ENCODE data around the gene NT5DC1. TPM values are rescaled to one million over a fixed set of nuclear protein-coding genes. Genes with fewer than 3 reads are reported as not detected.

NT5DC1 gene
- total RNA-seq, 2 experiments from 2014 or later = 39.4 to 42.4 TPM

GRCh38 chr6:116168148-116168547 is 67.5 kb downstream of the NT5DC1 start:
- Mint-ChIP-seq H3K27ac (no peak overlapping the region), H3K4me3 (no peak overlapping the region), H3K9me3 (ENCODE audit: low read depth) (peaks cover 17% of the 10 kb centered on the region), H3K4me1 (no peaks in the 10 kb centered on the region), H3K36me3 (ENCODE audit: low read depth) (peaks cover 35% of the 10 kb centered on the region), H3K27me3 (no peaks in the 10 kb centered on the region)
- DNase-seq (no peak), ATAC-seq (no peak)
- intact Hi-C loops (cut with DNase I, micrococcal nuclease) = no loop called here
- CTCF ChIA-PET = interaction anchor here (1.6 kb wide), 1 partner anchor 9 kb away, joined by 5 read pairs; no protein-coding TSS in a partner anchor
- POLR2A ChIA-PET = no interaction called here

GRCh38 chr6:116169880-116170279 is 69.2 kb downstream of the NT5DC1 start:
- Mint-ChIP-seq H3K27me3 (no peaks in the 10 kb centered on the region), H3K27ac (no peak overlapping the region), H3K4me1 (no peaks in the 10 kb centered on the region), H3K9me3 (ENCODE audit: low read depth) (peaks cover 7% of the 10 kb centered on the region), H3K36me3 (ENCODE audit: low read depth) (peaks cover 44% of the 10 kb centered on the region), H3K4me3 (no peak overlapping the region)
- DNase-seq (no peak), ATAC-seq (no peak)
- ChIA-PET POLR2A (no interaction called here), CTCF (interaction anchor here (1.5 kb wide), 1 partner anchor 12 kb away, joined by 5 read pairs; no protein-coding TSS in a partner anchor)
- intact Hi-C loops (cut with DNase I, micrococcal nuclease) = no loop called here

- DNase-seq (no peak), ATAC-seq (no peak)
- Mint-ChIP-seq H3K9me3 (ENCODE audit: low read depth) (peaks cover 8% of the 10 kb centered on the region), H3K4me1 (no peaks in the 10 kb centered on the region), H3K36me3 (ENCODE audit: low read depth) (peaks cover 44% of the 10 kb centered on the region), H3K27me3 (no peaks in the 10 kb centered on the region), H3K4me3 (no peak overlapping the region), H3K27ac (no peak overlapping the region)
- CTCF ChIA-PET = no interaction called here
- intact Hi-C loops (cut with DNase I, micrococcal nuclease) = no loop called here
- POLR2A ChIA-PET = no interaction called here
These were observed 69.9 kb downstream of the NT5DC1 start for GRCh38 chr6:116170358-116171057.

- H3K4me3 Mint-ChIP-seq = no peak overlapping the region
- H3K36me3 Mint-ChIP-seq (ENCODE audit: low read depth) = peaks cover 36% of the 10 kb centered on the region
- intact Hi-C loops (cut with DNase I, micrococcal nuclease) = no loop called here
- H3K9me3 Mint-ChIP-seq (ENCODE audit: low read depth) = peaks cover 10% of the 10 kb centered on the region
- no peaks in the 10 kb centered on the region for H3K4me1 Mint-ChIP-seq
- CTCF ChIA-PET = no interaction called here
- no peak for ATAC-seq
- no peaks in the 10 kb centered on the region for H3K27me3 Mint-ChIP-seq
- no peak overlapping the region for H3K27ac Mint-ChIP-seq
- DNase-seq = no peak
- POLR2A ChIA-PET = no interaction called here
These were observed 73.3 kb downstream of the NT5DC1 start for GRCh38 chr6:116173928-116174327.

- Mint-ChIP-seq H3K9me3 (ENCODE audit: low read depth) (peaks cover 10% of the 10 kb centered on the region), H3K4me1 (no peaks in the 10 kb centered on the region), H3K27ac (no peak overlapping the region), H3K36me3 (ENCODE audit: low read depth) (peaks cover 31% of the 10 kb centered on the region), H3K4me3 (no peak overlapping the region), H3K27me3 (no peaks in the 10 kb centered on the region)
- intact Hi-C loops (cut with DNase I, micrococcal nuclease) = no loop called here
- CTCF ChIA-PET = interaction anchor here (0.6 kb wide), 1 partner anchor 151 kb away, joined by 3 read pairs; no protein-coding TSS in a partner anchor
- ATAC-seq (no peak), DNase-seq (no peak)
- POLR2A ChIA-PET = no interaction called here
These were observed 74.7 kb downstream of the NT5DC1 start for GRCh38 chr6:116175344-116175743.

GRCh38 chr6:116176596-116176995 is 75.9 kb downstream of the NT5DC1 start:
- ChIA-PET POLR2A (no interaction called here), CTCF (interaction anchor here (1.6 kb wide), 1 partner anchor 8 kb away, joined by 5 read pairs; no protein-coding TSS in a partner anchor)
- Mint-ChIP-seq H3K4me1 (no peaks in the 10 kb centered on the region), H3K4me3 (no peak overlapping the region), H3K9me3 (ENCODE audit: low read depth) (peaks cover 10% of the 10 kb centered on the region), H3K27me3 (no peaks in the 10 kb centered on the region), H3K27ac (no peak overlapping the region), H3K36me3 (ENCODE audit: low read depth) (peaks cover 31% of the 10 kb centered on the region)
- DNase-seq (no peak), ATAC-seq (no peak)
- intact Hi-C loops (cut with DNase I, micrococcal nuclease) = no loop called here

- H3K4me3 Mint-ChIP-seq = no peak overlapping the region
- no peaks in the 10 kb centered on the region for H3K4me1 Mint-ChIP-seq
- intact Hi-C loops (cut with DNase I, micrococcal nuclease) = no loop called here
- ATAC-seq = no peak
- ChIA-PET CTCF (no interaction called here), POLR2A (no interaction called here)
- no peaks in the 10 kb centered on the region for H3K27me3 Mint-ChIP-seq
- H3K27ac Mint-ChIP-seq = no peak overlapping the region
- peaks cover 5% of the 10 kb centered on the region for H3K9me3 Mint-ChIP-seq (ENCODE audit: low read depth)
- H3K36me3 Mint-ChIP-seq (ENCODE audit: low read depth) = peaks cover 19% of the 10 kb centered on the region
- DNase-seq = no peak
These were observed 79.7 kb downstream of the NT5DC1 start for GRCh38 chr6:116180375-116180774.

GRCh38 chr6:116189472-116189871 is 88.8 kb downstream of the NT5DC1 start:
- CTCF ChIA-PET = no interaction called here
- H3K4me1 Mint-ChIP-seq = no peaks in the 10 kb centered on the region
- H3K36me3 Mint-ChIP-seq (ENCODE audit: low read depth) = peaks cover 2% of the 10 kb centered on the region
- H3K9me3 Mint-ChIP-seq (ENCODE audit: low read depth) = no peaks in the 10 kb centered on the region
- POLR2A ChIA-PET = no interaction called here
- H3K27me3 Mint-ChIP-seq = no peaks in the 10 kb centered on the region
- no peak overlapping the region for H3K27ac Mint-ChIP-seq
- no peak overlapping the region for H3K4me3 Mint-ChIP-seq
- DNase-seq = no peak
- intact Hi-C loops (cut with DNase I, micrococcal nuclease) = no loop called here
- no peak for ATAC-seq

GRCh38 chr6:116190550-116190949 is 89.9 kb downstream of the NT5DC1 start:
- ATAC-seq (no peak), DNase-seq (no peak)
- intact Hi-C loops (cut with DNase I, micrococcal nuclease) = no loop called here
- POLR2A ChIA-PET = no interaction called here
- Mint-ChIP-seq H3K27ac (no peak overlapping the region), H3K36me3 (ENCODE audit: low read depth) (no peaks in the 10 kb centered on the region), H3K4me3 (no peak overlapping the region), H3K4me1 (no peaks in the 10 kb centered on the region), H3K27me3 (no peaks in the 10 kb centered on the region), H3K9me3 (ENCODE audit: low read depth) (no peaks in the 10 kb centered on the region)
- CTCF ChIA-PET = no interaction called here

- POLR2A ChIA-PET = no interaction called here
These were observed 91.2 kb downstream of the NT5DC1 start for GRCh38 chr6:116191881-116192280.

GRCh38 chr6:116192786-116193185 is 92.1 kb downstream of the NT5DC1 start:
- no peak overlapping the region for H3K27ac Mint-ChIP-seq
- POLR2A ChIA-PET = no interaction called here

More at GRCh38 chr6:116191881-116192280, 91.2 kb downstream of the NT5DC1 start:
- Mint-ChIP-seq H3K27me3 (no peaks in the 10 kb centered on the region), H3K9me3 (ENCODE audit: low read depth) (no peaks in the 10 kb centered on the region), H3K36me3 (ENCODE audit: low read depth) (no peaks in the 10 kb centered on the region), H3K4me1 (no peaks in the 10 kb centered on the region), H3K27ac (no peak overlapping the region), H3K4me3 (no peak overlapping the region)
- intact Hi-C loops (cut with DNase I, micrococcal nuclease) = no loop called here
- no peak for DNase-seq
- ATAC-seq = no peak
- CTCF ChIA-PET = no interaction called here

GRCh38 chr6:116196841-116197240 is 96.2 kb downstream of the NT5DC1 start:
- Mint-ChIP-seq H3K4me1 (no peaks in the 10 kb centered on the region), H3K27me3 (no peaks in the 10 kb centered on the region), H3K9me3 (ENCODE audit: low read depth) (no peaks in the 10 kb centered on the region), H3K36me3 (ENCODE audit: low read depth) (no peaks in the 10 kb centered on the region), H3K27ac (no peak overlapping the region), H3K4me3 (no peak overlapping the region)
- DNase-seq = no peak
- intact Hi-C loops (cut with DNase I, micrococcal nuclease) = no loop called here
- ChIA-PET POLR2A (no interaction called here), CTCF (interaction anchor here (1.9 kb wide), 1 partner anchor 20 kb away, joined by 7 read pairs; no protein-coding TSS in a partner anchor)
- ATAC-seq = no peak

More at GRCh38 chr6:116192786-116193185, 92.1 kb downstream of the NT5DC1 start:
- ATAC-seq = no peak
- no peaks in the 10 kb centered on the region for H3K4me1 Mint-ChIP-seq
- H3K4me3 Mint-ChIP-seq = no peak overlapping the region
- CTCF ChIA-PET = no interaction called here
- H3K27me3 Mint-ChIP-seq = no peaks in the 10 kb centered on the region
- no peak for DNase-seq
- intact Hi-C loops (cut with DNase I, micrococcal nuclease) = no loop called here
- H3K36me3 Mint-ChIP-seq (ENCODE audit: low read depth) = no peaks in the 10 kb centered on the region
- no peaks in the 10 kb centered on the region for H3K9me3 Mint-ChIP-seq (ENCODE audit: low read depth)

Measured in activated CD4-positive, alpha-beta T cell treated with anti-CD3 and anti-CD28 coated beads for 36 hours (primary cell).